Erythroblast (primary cell): ENCODE measurements around the gene CFAP77.

Source experiments
- DNase-seq, 2 experiments: peaks; one replicate each; lab custom pipeline; 2025; lab: John Stamatoyannopoulos, UW
- GATA1 ChIP-seq: IDR thresholded peaks from 2 replicates; pipeline ENCODE4 v1.6.1; 2011; ENCODE audit warnings: low read depth, mild to moderate bottlenecking, control low read depth, low read length, moderate library complexity
- POLR2A ChIP-seq: IDR thresholded peaks from 2 replicates; pipeline ENCODE4 v1.6.1; 2011; ENCODE audit warnings: mild to moderate bottlenecking, low read length

CFAP77 gene

GRCh38 chr9:132418726-132419363 lies 8.8 kb downstream of the CFAP77 start:
- TF ChIP-seq GATA1 (no peak), POLR2A (no peak)
- DNase-seq, result no peak

DNA sequence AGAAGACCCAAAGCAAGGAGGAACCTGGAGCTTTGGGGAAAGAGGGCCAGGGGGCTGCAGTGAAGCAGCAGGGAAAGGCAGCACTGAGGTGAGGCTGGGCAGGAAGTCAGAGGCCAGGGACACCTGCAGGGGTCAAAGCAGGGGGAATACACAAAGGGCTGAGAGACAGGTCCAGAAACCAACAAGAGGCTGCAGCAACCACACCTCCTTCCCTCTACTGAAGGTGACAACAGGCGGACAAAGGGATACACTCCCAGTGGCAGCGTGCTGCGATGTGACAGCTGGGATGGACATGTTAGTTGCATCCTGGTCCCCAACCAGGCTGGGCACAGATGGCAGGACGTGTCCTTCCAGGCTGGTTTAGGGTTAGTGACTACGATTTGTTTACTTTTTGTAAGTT lies 12.6 kb downstream of the CFAP77 start:
- TF ChIP-seq GATA1, result no peak
- TF ChIP-seq POLR2A, result no peak
- no peak for DNase-seq

- peak in 1 of 2 experiments; percentile 29 for DNase-seq
- TF ChIP-seq GATA1, result no peak
- no peak for TF ChIP-seq POLR2A
Measured at GRCh38 chr9:132423503-132423902, 13.5 kb downstream of the CFAP77 start.

GRCh38 chr9:132424857-132425674 lies 15.1 kb downstream of the CFAP77 start:
- DNase-seq, result no peak
- TF ChIP-seq GATA1 (no peak), POLR2A (no peak)

- no peak for TF ChIP-seq POLR2A
- no peak for TF ChIP-seq GATA1
- DNase-seq, result no peak
Measured at GRCh38 chr9:132425675-132426062, 15.7 kb downstream of the CFAP77 start.

GRCh38 chr9:132426639-132427414 lies 16.8 kb downstream of the CFAP77 start:
- no peak for TF ChIP-seq POLR2A
- no peak for TF ChIP-seq GATA1
- DNase-seq, result no peak

- no peak for DNase-seq
- TF ChIP-seq POLR2A (no peak), GATA1 (no peak)
Measured at GRCh38 chr9:132430998-132431397, 21.0 kb downstream of the CFAP77 start.

GRCh38 chr9:132434881-132435280 lies 24.9 kb downstream of the CFAP77 start:
- TF ChIP-seq GATA1 (no peak), POLR2A (no peak)
- no peak for DNase-seq

DNA sequence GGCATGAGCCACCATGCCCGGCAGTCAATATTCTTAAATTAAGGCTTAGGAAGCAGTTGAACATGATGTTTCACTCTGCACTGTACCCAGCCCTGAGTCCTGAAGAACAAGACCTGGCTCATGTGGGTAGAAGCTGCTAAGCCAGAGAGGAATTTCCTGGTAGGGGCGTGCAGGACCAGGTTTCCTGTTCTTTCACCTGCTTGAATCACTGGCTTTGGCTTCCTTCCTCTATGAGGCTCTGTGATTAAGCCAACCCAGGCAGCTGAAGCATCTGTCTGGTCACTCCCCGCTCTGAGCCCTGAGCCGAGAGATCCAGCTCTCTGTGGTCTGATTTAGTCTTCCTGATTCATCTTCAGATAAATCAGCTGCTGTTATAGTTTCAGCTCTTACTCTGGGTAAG lies 29.1 kb downstream of the CFAP77 start:
- TF ChIP-seq POLR2A (no peak), GATA1 (no peak)
- DNase-seq, result no peak

DNA sequence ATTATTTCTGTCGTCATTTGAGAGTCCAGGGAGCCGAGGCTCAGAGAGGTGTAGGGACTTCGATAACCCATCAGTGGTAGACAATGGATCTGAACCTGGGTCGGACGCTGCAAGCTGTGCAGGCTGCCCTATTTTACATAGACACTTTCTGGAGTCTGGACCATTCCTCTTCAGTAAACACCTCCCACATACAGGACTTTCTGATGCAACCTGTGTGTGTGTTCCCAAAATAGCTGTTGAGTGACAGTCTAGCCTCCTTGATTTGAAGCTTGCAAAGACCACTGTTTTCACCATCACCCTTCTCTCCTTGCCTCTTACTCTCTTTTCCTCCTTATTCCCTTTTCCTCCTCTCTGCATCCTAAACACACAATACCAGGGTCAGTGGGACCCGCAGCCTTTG lies 30.7 kb downstream of the CFAP77 start:
- no peak for DNase-seq
- TF ChIP-seq GATA1 (no peak), POLR2A (no peak)

DNA sequence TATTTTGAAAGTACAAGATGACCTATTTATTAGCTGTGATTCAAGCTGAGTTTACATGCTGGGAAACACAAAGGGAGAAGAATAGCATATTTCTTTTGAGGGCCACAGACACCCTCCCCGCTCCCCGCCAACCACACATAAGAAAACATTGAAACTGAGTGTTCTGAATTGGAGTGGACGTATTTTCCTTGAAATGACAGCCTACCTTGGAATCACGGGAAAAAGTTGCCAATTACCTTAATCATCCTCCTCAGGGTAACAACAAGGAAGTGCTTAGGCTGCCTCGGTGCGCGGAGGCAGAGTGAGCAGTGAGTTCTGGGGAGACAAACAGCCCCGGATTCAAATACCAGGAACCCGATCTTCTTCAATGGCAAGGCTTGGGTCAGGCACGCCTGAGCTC lies 31.4 kb downstream of the CFAP77 start:
- DNase-seq, result no peak

GRCh38 chr9:132443951-132444607 lies 34.1 kb downstream of the CFAP77 start:
- no peak for TF ChIP-seq GATA1
- no peak for TF ChIP-seq POLR2A
- no peak for DNase-seq

More for the DNA sequence above, 31.4 kb downstream of the CFAP77 start:
- TF ChIP-seq POLR2A (no peak), GATA1 (no peak)

DNA sequence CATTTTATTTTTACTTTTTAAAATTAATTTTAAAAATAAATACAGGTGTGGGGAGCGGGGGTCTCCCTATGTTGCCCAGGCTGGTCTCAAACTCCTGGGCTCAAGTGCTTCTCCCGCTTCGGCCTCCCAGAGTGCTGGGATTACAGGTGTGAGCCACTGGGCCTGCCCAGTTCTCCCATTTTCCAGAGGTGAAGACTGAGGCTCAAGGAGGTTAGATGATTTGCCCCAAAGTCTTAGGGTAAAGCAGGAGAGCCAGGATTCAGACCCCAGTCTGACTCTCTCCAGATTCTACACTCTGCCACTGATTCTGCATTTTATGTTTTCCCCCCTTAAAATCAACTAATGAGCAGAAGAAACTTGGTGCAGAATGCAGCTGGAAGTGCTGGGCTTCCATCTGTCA lies 36.9 kb downstream of the CFAP77 start:
- DNase-seq, result no peak
- TF ChIP-seq POLR2A (no peak), GATA1 (no peak)

DNA sequence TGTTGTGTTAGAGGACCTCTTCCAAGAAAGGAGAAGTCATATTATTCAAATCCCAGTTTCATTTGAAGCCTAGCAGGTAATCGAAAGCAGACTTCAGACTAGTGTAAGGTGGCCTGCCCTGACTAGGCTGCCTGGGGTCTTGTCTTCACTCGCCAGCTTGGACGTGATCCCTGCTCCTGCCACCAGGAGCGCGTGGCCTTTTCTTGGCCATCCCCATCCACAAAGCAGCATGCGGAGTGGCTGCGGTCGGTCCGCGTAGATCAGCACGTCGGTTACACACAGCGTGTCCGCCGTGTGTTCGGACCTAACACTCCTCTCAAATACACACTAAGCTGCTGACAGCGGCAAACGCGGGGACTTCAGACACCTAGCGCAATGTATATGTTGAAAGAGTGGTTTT lies 37.3 kb downstream of the CFAP77 start:
- TF ChIP-seq POLR2A (no peak), GATA1 (no peak)

DNA sequence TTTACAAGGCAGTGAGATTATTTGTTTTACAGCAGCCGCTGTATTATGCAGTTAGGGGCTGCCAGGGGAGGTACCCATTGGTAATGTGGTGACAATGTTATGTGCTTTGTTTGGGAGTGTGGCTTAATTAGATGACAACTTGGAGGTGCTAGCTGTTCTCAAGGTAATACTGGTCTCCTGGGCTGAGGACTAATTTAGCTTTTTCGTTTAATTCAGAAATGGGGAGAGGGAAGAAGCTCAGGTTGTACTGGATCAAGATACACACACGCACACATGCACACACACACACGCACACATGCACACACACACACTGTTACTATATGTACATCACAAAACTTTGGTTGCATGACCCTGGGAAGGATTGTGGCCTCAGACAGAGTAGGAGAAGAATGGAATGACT lies 37.9 kb downstream of the CFAP77 start:
- TF ChIP-seq POLR2A (no peak), GATA1 (no peak)
- no peak for DNase-seq

More for the DNA sequence above, 37.3 kb downstream of the CFAP77 start:
- peak in 1 of 2 experiments; percentile 13 for DNase-seq
